SK-N-SH (cell line): ENCODE measurements around the gene PPP3CA. TPM values are rescaled to one million over a fixed set of nuclear protein-coding genes. Genes with fewer than 3 reads are reported as not detected.

Source experiments
- CTCF ChIA-PET: fragments of 300-600, 350-600 bp; formaldehyde crosslinking; extraction: SDS; loops from one replicate; lab custom pipeline; 2021; lab: Yijun Ruan, JAX
- POLR2A ChIA-PET: fragments of 350-600 bp; sonication (Branson Sonifier 250); formaldehyde crosslinking; extraction: SDS; loops from one replicate; lab custom pipeline; 2020; ENCODE audit warnings: antibody characterized with exemption, inconsistent platforms; lab: Yijun Ruan, JAX
- DNase-seq: peaks from one replicate; pipeline ENCODE4 v3.0.0; 2012
- H2AFZ ChIP-seq: fragments of 200-600 bp; sonication (generic); 2 replicates; pipeline ENCODE4 v1.8.1; 2016; ENCODE audit warnings: antibody characterized with exemption, mild to moderate bottlenecking, low read depth
- H3F3A ChIP-seq: fragments of 200-600 bp; sonication (generic); replicated peaks from 2 replicates; pipeline ENCODE3; 2016; ENCODE audit warnings: antibody characterized with exemption, mild to moderate bottlenecking; ENCODE audit not compliant: insufficient read depth
- H3K27ac ChIP-seq, 2 experiments: fragments of 200-500 bp in 1 of 2; fragments of 200-600 bp in 1 of 2; sonication (Bioruptor generic) in 1 of 2; sonication (generic), shearing (Covaris generic) in 1 of 2; 2 replicates each; pipeline versions ENCODE4 v1.5.1 to v1.6.1; 2014 to 2016; ENCODE audit warnings: low read depth in 2 of 2, inconsistent platforms in 1 of 2, low read length in 1 of 2, mild to moderate bottlenecking in 1 of 2, mixed read lengths in 1 of 2
- H3K27me3 ChIP-seq: fragments of 200-600 bp; sonication (generic), shearing (Covaris generic); 2 replicates; pipeline ENCODE4 v1.6.1; 2016; ENCODE audit warnings: mixed run types; ENCODE audit not compliant: insufficient read depth
- H3K36me3 ChIP-seq, 2 experiments: fragments of 200-500 bp in 1 of 2; fragments of 200-600 bp in 1 of 2; sonication (Bioruptor generic) in 1 of 2; sonication (generic) in 1 of 2; replicated peaks in 1 of 2; 2 replicates each; pipeline versions ENCODE3 to v1.5.1; 2014 to 2016; ENCODE audit warnings: low read length in 1 of 2, mild to moderate bottlenecking in 1 of 2; ENCODE audit not compliant: insufficient read depth in 2 of 2, control insufficient read depth in 1 of 2
- H3K4me1 ChIP-seq, 2 experiments: fragments of 200-500 bp in 1 of 2; fragments of 200-600 bp in 1 of 2; sonication (Bioruptor generic) in 1 of 2; sonication (generic), shearing (Covaris generic) in 1 of 2; 2 replicates each; pipeline versions ENCODE4 v1.5.1 to v1.6.1; 2014 to 2016; ENCODE audit warnings: low read depth in 1 of 2, low read length in 1 of 2, mixed run types in 1 of 2; ENCODE audit not compliant: insufficient read depth in 2 of 2, control insufficient read depth in 1 of 2
- H3K4me2 ChIP-seq: fragments of 200-600 bp; sonication (generic), shearing (Covaris generic); 2 replicates; pipeline ENCODE4 v1.6.1; 2017; ENCODE audit warnings: mixed run types
- H3K4me3 ChIP-seq, 2 experiments: fragments of 200-500 bp in 1 of 2; fragments of 200-600 bp in 1 of 2; sonication (Bioruptor generic) in 1 of 2; sonication (generic), shearing (Covaris generic) in 1 of 2; 2 replicates each; pipeline versions ENCODE4 v1.5.1 to v1.8.1; 2014 to 2016; ENCODE audit warnings: low read depth in 2 of 2, inconsistent platforms in 1 of 2, low read length in 1 of 2, mild to moderate bottlenecking in 1 of 2, mixed read lengths in 1 of 2, moderate library complexity in 1 of 2
- H3K79me2 ChIP-seq: fragments of 200-600 bp; sonication (generic); 2 replicates; pipeline ENCODE4 v1.8.1; 2017; ENCODE audit warnings: mild to moderate bottlenecking; ENCODE audit not compliant: insufficient read depth
- H3K9ac ChIP-seq: fragments of 200-600 bp; sonication (generic); 2 replicates; pipeline ENCODE4 v1.6.1; 2017; ENCODE audit warnings: mixed run types
- H3K9me2 ChIP-seq: fragments of 200-600 bp; sonication (generic); 2 replicates; pipeline ENCODE4 v1.6.1; 2017; ENCODE audit warnings: mixed run types
- H3K9me3 ChIP-seq: fragments of 200-600 bp; sonication (generic); 2 replicates; pipeline ENCODE4 v1.6.1; 2017; ENCODE audit warnings: mixed run types, mild to moderate bottlenecking, moderate library complexity
- H4K20me1 ChIP-seq: fragments of 200-600 bp; sonication (generic); 2 replicates; pipeline ENCODE4 v1.6.1; 2017; ENCODE audit warnings: mild to moderate bottlenecking, mixed run types; ENCODE audit not compliant: insufficient read depth
- EP300 ChIP-seq, 2 experiments: IDR thresholded peaks; 2 replicates each; pipeline versions ENCODE4 v1.4.0 to v1.6.1; 2012; ENCODE audit warnings: borderline replicate concordance in 1 of 2, low read depth in 1 of 2, low read length in 1 of 2
- FOXM1 ChIP-seq: IDR thresholded peaks from 2 replicates; pipeline ENCODE4 v1.4.0; 2012; ENCODE audit warnings: low read depth, mild to moderate bottlenecking
- GABPA ChIP-seq: IDR thresholded peaks from 2 replicates; pipeline ENCODE4 v1.4.0; 2012; ENCODE audit warnings: low read depth, mild to moderate bottlenecking
- GATA2 ChIP-seq: sonication (generic); formaldehyde crosslinking; IDR thresholded peaks from 2 replicates; pipeline ENCODE4 v1.5.0; 2020; ENCODE audit warnings: mild to moderate bottlenecking, missing genetic modification reagents
- JUND ChIP-seq: IDR thresholded peaks from 2 replicates; pipeline ENCODE4 v1.4.0; 2012
- MEF2A ChIP-seq: IDR thresholded peaks from 2 replicates; pipeline ENCODE4 v1.4.0; 2012; ENCODE audit warnings: low read depth, borderline replicate concordance
- MXI1 ChIP-seq: IDR thresholded peaks from 2 replicates; pipeline ENCODE4 v1.6.1; 2012; ENCODE audit warnings: mild to moderate bottlenecking, low read depth, low read length, improper control_type of control experiment
- NRF1 ChIP-seq: IDR thresholded peaks from 2 replicates; pipeline ENCODE4 v1.6.1; 2012; ENCODE audit warnings: low read depth, mild to moderate bottlenecking, low read length
- RAD21 ChIP-seq: IDR thresholded peaks from 2 replicates; pipeline ENCODE4 v1.6.1; 2012; ENCODE audit warnings: mild to moderate bottlenecking, low read length
- RXRA ChIP-seq: IDR thresholded peaks from 2 replicates; pipeline ENCODE4 v1.4.0; 2012; ENCODE audit warnings: low read depth, mild to moderate bottlenecking, borderline replicate concordance
- SIN3A ChIP-seq: IDR thresholded peaks from 2 replicates; pipeline ENCODE4 v1.6.1; 2012; ENCODE audit warnings: low read depth, mild to moderate bottlenecking, low read length, moderate library complexity, borderline replicate concordance
- TCF12 ChIP-seq: IDR thresholded peaks from 2 replicates; pipeline ENCODE4 v1.4.0; 2012
- TEAD4 ChIP-seq: IDR thresholded peaks from 2 replicates; pipeline ENCODE4 v1.4.0; 2012; ENCODE audit warnings: mild to moderate bottlenecking, borderline replicate concordance; ENCODE audit not compliant: insufficient read depth
- YY1 ChIP-seq: IDR thresholded peaks from 2 replicates; pipeline ENCODE4 v1.4.0; 2012; ENCODE audit warnings: low read depth, mild to moderate bottlenecking
- WGBS: methylation state at CpG from one replicate; pipeline ENCODE4 v1.1.6; 2017; ENCODE audit warnings: low lambda C conversion rate; 5-methylcytosine and 5-hydroxymethylcytosine counted together
- polyA plus RNA-seq, 3 experiments: library from polyadenylated mRNA; depleted of rRNA; stranded (reverse); fragments of >200 nt; gene quantifications; 2 replicates each; pipeline ENCODE4 v1.2.3, GENCODE V29; 2012
- TF ChIP-seq, protein P1 (sequence below): fragments of 150-350 bp; IDR thresholded peaks from 2 replicates; pipeline ENCODE4 v1.6.1; 2017; ENCODE audit warnings: antibody characterized with exemption, low read length, low read depth, borderline replicate concordance
- TF ChIP-seq, protein P2 (sequence below): fragments of 200-600 bp; sonication (generic); IDR thresholded peaks from 2 replicates; pipeline ENCODE4 v1.6.1; 2017; ENCODE audit warnings: antibody characterized with exemption, mild to moderate bottlenecking, moderate library complexity
- TF ChIP-seq, protein P3 (sequence below): IDR thresholded peaks from 2 replicates; pipeline ENCODE4 v1.4.0; 2012; ENCODE audit warnings: low read depth, borderline replicate concordance
- TF ChIP-seq, protein P4 (sequence below): IDR thresholded peaks from 2 replicates; pipeline ENCODE4; 2012
- TF ChIP-seq, protein P5 (sequence below): IDR thresholded peaks from 2 replicates; pipeline ENCODE4 v1.4.0; 2012; ENCODE audit warnings: low read depth

The PPP3CA gene
- polyA plus RNA-seq, 1 of the 3 experiments (the other 2 are of a cell fraction), result 10.7 TPM

DNA sequence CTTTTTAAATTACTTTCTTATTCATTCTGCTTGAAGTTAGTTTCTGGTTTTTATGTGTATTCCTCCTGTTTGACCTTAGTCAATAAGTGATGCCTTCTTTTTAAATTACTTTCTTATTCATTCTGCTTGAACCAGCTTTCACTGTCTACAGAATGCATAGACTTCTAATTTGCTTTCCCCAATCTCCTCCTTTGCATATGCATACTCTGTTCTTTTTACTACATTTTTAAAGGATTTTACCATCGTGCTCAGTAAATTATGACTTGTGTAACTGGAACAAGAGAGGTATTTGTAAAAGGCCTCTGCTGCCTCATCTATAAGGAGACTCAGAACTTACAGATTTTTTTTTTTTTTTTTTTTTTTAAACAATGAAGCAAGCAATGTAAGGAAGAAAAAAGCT, 228.7 kb downstream of the PPP3CA start:
- H3K4me3 ChIP-seq, result no peak overlapping the region
- ChIA-PET CTCF (interaction anchor here (2.0 kb wide), 1 partner anchor 8 kb away, joined by 4 read pairs; no protein-coding TSS in a partner anchor), POLR2A (no interaction called here)
- no peaks in the 10 kb centered on the region for H4K20me1 ChIP-seq
- H3K9me2 ChIP-seq, result no peaks in the 10 kb centered on the region; the same call in 1 of the 2 replicates
- H3K36me3 ChIP-seq, result peaks cover 0 to 9% of the 10 kb centered on the region in 2 experiments
- no peaks in the 10 kb centered on the region for H3K27me3 ChIP-seq
- H3K79me2 ChIP-seq, result peaks cover 8% of the 10 kb centered on the region
- H3K4me1 ChIP-seq, result no peaks in the 10 kb centered on the region
- no peak for TF ChIP-seq FOXM1
- no peak for TF ChIP-seq SIN3A
- TF ChIP-seq RXRA, result no peak
- no peak for TF ChIP-seq GATA2
- TF ChIP-seq, protein P1, sequence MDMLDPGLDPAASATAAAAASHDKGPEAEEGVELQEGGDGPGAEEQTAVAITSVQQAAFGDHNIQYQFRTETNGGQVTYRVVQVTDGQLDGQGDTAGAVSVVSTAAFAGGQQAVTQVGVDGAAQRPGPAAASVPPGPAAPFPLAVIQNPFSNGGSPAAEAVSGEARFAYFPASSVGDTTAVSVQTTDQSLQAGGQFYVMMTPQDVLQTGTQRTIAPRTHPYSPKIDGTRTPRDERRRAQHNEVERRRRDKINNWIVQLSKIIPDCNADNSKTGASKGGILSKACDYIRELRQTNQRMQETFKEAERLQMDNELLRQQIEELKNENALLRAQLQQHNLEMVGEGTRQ, result no peak
- TF ChIP-seq, protein P2, sequence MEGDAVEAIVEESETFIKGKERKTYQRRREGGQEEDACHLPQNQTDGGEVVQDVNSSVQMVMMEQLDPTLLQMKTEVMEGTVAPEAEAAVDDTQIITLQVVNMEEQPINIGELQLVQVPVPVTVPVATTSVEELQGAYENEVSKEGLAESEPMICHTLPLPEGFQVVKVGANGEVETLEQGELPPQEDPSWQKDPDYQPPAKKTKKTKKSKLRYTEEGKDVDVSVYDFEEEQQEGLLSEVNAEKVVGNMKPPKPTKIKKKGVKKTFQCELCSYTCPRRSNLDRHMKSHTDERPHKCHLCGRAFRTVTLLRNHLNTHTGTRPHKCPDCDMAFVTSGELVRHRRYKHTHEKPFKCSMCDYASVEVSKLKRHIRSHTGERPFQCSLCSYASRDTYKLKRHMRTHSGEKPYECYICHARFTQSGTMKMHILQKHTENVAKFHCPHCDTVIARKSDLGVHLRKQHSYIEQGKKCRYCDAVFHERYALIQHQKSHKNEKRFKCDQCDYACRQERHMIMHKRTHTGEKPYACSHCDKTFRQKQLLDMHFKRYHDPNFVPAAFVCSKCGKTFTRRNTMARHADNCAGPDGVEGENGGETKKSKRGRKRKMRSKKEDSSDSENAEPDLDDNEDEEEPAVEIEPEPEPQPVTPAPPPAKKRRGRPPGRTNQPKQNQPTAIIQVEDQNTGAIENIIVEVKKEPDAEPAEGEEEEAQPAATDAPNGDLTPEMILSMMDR, result no peak
- TF ChIP-seq, protein P3, sequence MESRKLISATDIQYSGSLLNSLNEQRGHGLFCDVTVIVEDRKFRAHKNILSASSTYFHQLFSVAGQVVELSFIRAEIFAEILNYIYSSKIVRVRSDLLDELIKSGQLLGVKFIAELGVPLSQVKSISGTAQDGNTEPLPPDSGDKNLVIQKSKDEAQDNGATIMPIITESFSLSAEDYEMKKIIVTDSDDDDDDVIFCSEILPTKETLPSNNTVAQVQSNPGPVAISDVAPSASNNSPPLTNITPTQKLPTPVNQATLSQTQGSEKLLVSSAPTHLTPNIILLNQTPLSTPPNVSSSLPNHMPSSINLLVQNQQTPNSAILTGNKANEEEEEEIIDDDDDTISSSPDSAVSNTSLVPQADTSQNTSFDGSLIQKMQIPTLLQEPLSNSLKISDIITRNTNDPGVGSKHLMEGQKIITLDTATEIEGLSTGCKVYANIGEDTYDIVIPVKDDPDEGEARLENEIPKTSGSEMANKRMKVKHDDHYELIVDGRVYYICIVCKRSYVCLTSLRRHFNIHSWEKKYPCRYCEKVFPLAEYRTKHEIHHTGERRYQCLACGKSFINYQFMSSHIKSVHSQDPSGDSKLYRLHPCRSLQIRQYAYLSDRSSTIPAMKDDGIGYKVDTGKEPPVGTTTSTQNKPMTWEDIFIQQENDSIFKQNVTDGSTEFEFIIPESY, result no peak
- TF ChIP-seq EP300 (IDR thresholded peaks at IDR 0.05; ENCODE audit: borderline replicate concordance in 1 of 2, low read depth in 1 of 2, low read length in 1 of 2), result no peak
- no peak for TF ChIP-seq GABPA
- no peak for TF ChIP-seq RAD21
- no peak for TF ChIP-seq YY1
- TF ChIP-seq TCF12, result no peak
- TF ChIP-seq, protein P4, sequence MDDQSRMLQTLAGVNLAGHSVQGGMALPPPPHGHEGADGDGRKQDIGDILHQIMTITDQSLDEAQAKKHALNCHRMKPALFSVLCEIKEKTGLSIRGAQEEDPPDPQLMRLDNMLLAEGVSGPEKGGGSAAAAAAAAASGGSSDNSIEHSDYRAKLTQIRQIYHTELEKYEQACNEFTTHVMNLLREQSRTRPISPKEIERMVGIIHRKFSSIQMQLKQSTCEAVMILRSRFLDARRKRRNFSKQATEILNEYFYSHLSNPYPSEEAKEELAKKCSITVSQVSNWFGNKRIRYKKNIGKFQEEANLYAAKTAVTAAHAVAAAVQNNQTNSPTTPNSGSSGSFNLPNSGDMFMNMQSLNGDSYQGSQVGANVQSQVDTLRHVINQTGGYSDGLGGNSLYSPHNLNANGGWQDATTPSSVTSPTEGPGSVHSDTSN, result no peak
- no peak for TF ChIP-seq MXI1
- TF ChIP-seq JUND, result no peak
- no peak for TF ChIP-seq MEF2A
- TF ChIP-seq, protein P5, sequence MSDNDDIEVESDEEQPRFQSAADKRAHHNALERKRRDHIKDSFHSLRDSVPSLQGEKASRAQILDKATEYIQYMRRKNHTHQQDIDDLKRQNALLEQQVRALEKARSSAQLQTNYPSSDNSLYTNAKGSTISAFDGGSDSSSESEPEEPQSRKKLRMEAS, result no peak
- TF ChIP-seq TEAD4, result no peak
- TF ChIP-seq NRF1, result no peak
- H3K4me2 ChIP-seq, result no peak overlapping the region
- H3K9ac ChIP-seq, result no peak overlapping the region
- no peaks in the 10 kb centered on the region for H3K9me3 ChIP-seq
- no peaks in the 10 kb centered on the region for H3F3A ChIP-seq
- WGBS, result 82% methylated on average over 1 of the region's 1 CpG
- H3K27ac ChIP-seq, result no peak overlapping the region
- DNase-seq, result no peak
- H2AFZ ChIP-seq, result no peak overlapping the region
